ENCODE measurements around the gene BRI3.

Gene BRI3

GRCh38 chr7:98285157-98286092, 3.9 kb downstream of the BRI3 start:
- in situ Hi-C loops (cut with MboI; ENCODE audit: low sequenced_read_pairs), result no loop called here

DNA sequence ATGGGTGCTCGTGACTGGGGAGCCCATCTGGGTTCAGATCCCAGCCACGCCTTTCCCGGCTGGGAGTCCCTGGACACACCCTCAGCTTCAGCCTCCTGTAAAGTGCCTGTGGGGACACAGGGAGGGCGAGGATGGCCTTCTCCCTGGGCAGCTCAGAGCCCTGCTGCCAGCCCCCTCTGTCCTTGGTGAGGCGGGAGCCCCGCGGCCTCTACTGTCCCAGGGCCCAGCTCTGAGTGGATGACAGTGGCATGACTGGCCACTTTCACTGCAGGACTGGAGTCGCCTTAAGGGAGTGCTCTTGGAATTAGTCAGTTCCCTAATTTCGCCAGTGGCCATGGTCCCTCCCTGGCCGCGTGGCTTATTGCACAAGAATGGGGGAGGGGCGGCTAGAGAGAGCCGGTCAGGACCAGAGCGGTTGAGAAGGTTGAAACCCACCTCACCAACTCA, 4.6 kb downstream of the BRI3 start:
- in situ Hi-C loops (cut with MboI; ENCODE audit: low sequenced_read_pairs), result no loop called here

GRCh38 chr7:98286701-98287485, 5.4 kb downstream of the BRI3 start:
- in situ Hi-C loops (cut with MboI; ENCODE audit: low sequenced_read_pairs), result no loop called here

DNA sequence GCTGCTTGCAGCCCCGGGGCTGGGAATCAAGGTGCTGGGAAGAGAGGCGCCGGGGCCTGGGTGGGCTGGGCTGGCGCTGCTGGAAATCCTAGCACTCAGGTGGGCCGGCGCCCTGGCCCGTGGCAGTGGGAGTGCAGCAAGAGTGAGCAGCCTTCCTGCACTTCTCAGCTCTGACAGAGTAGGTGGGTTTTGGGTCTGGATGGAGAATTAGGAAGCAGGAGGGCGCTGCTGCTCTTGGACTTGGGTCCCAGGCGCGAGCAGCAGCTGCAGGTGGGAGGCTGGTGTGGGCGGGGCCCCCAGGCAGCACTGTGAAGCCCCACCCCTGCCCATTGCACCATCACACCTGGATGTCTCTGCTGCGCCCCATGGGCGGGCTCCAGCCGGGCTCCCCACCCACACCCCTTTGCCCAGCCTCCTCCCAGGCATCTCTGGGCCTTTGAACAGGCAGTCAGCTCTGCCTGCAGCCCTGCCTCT, 6.0 kb downstream of the BRI3 start:
- in situ Hi-C loops (cut with MboI; ENCODE audit: low sequenced_read_pairs), result no loop called here

- in situ Hi-C loops (cut with MboI; ENCODE audit: low sequenced_read_pairs), result no loop called here
These were observed 6.8 kb downstream of the BRI3 start for GRCh38 chr7:98288064-98288823.

GRCh38 chr7:98289333-98289875, 7.9 kb downstream of the BRI3 start:
- in situ Hi-C loops (cut with MboI; ENCODE audit: low sequenced_read_pairs), result no loop called here

- in situ Hi-C loops (cut with MboI; ENCODE audit: low sequenced_read_pairs), result no loop called here
These were observed 10.2 kb downstream of the BRI3 start for GRCh38 chr7:98291717-98292116.

DNA sequence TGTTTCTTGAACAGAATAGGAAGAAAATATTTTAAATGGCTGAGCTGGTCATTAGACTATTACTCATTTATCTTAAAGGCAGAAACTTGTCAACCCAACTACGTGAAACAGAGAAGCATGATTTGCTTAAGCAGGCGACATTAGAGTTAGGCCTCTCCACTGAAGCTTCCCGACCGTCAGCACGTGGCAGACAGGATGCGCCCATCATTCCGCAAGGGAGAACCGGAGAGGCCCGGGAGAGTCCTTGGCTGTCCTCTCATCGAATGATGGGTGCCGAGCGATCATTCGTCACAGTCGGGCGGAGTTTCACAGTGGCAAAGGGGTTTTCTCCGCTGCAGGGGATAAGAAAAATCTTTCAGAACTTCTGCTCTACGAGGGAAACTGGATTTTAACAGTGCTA, 11.8 kb downstream of the BRI3 start:
- in situ Hi-C loops (cut with MboI; ENCODE audit: low sequenced_read_pairs), result no loop called here

GRCh38 chr7:98293746-98294145, 12.3 kb downstream of the BRI3 start:
- in situ Hi-C loops (cut with MboI; ENCODE audit: low sequenced_read_pairs), result no loop called here

DNA sequence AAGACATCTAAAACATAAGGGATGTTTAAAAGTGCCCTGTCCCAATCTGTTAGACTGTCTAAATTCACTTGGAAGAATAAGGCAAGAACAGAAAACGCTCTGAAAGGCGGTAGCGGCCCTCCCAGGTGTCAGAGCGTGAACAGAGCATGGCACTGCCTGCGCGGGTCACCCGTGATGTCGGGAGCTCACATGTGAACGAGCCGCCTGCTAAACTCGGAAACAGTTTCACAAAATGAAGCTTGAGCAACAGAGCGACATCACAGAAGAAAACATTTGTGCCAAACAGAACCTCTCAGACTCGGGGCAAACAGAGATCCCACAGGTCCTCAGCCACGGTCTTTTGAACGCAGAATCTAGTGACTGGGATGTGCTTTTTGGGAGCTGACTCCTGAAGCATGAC, 12.8 kb downstream of the BRI3 start:
- in situ Hi-C loops (cut with MboI; ENCODE audit: low sequenced_read_pairs), result no loop called here

GRCh38 chr7:98294798-98295382, 13.4 kb downstream of the BRI3 start:
- in situ Hi-C loops (cut with MboI; ENCODE audit: low sequenced_read_pairs), result no loop called here

DNA sequence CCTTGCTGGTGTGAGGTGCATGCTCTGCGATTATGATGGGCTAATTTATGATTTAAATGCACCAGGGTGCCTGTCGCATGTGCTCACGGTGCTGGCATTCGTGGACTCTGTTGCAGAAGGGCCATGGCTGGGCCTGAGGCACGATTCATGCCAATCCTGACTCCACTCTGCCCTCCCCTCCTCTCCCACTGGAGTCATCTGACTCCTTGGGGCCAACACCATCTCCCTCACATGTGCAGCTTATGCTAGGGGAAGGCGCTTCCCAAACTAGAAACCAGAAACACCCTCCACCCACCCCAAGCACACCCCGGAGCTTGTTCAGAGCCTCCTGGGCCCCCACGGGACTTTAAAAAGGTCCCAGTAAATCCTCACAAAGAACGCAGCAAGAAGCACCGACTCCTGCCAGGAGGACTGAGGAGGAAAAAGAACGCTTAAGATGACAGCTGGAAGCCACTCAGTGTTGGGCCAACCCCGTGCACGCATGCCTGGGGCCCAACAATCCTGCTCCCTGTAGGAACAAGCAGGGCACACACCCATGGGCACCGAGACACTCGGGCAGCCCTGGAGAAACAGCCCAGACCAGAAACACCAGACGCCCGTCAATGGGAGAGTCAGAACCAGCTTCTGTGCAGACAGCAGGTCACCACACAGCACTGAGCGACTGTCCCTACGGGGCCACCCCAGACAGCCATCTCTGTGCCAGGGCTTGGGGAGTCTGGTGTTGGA, 14.1 kb downstream of the BRI3 start:
- in situ Hi-C loops (cut with MboI; ENCODE audit: low sequenced_read_pairs), result no loop called here

- in situ Hi-C loops (cut with MboI; ENCODE audit: low sequenced_read_pairs), result no loop called here
These were observed 15.3 kb downstream of the BRI3 start for GRCh38 chr7:98296833-98297232.

DNA sequence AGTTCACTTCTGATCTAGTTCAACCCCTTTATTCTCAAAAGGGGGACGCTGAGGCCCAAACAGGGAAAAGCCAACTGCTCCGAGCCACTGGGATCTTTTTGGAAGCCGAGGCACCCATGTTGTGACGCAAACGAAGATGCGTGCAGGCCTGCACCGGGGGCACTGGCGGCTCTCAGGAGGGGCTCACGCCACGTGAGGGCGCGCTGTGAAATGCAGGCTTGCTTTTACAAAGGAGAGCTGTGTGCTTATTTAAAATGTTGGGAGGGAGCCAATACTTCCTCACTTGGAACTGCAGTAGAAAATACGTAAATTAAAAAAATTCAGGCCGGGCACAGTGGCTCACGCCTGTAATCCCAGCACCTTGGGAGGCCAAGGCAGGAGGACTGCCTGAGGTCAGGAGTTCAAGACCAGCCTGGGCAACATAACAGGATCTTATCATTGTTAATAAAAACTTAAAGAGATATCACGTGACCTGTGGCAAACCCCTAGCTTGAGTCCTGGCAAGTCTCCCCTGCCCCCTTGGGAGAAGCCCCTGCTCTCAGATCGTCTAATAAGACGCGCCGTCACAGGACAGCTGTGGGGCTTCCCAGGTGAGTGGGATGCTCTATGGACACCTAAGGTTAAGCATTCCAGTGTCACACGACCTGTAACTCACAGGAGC, 16.3 kb downstream of the BRI3 start:
- in situ Hi-C loops (cut with MboI; ENCODE audit: low sequenced_read_pairs), result no loop called here

- in situ Hi-C loops (cut with MboI; ENCODE audit: low sequenced_read_pairs), result no loop called here
These were observed 19.3 kb downstream of the BRI3 start for GRCh38 chr7:98300595-98301372.

DNA sequence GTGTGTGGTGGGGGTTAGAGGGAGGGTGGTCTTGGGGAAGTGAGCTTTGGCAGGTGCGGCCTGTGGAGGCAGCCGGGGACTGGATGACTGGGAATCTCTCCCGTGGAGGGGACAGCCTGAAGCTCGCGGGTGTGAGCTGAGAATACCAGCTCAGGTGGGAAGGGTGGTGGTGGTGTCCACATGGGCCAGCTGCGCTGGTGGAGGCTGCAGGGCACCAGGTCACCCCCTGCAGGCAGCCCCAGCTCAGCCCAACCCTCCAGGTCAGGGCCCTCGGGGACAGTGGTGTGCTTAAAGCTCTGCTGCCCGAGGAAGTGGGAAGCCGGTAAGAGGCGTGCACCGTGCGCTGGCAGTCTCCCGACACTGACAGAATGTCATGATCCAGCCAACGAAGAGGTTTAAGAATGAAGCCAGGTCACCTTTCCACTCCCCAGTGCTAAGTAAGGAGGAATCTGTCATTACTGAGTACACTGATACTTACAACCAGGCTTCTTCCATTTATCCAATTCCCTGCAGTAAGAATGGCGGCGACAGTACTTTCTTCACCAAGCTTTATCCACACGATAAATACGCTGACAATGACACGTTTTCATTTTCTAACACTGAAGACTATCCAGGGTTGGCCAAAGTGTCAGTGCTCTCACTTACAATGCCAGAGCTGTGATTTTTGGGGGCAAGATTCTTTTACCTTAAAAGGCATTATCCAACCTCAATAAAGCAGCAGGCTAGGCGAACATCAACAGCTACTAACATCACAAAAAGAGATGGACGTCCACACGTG, 20.4 kb downstream of the BRI3 start:
- in situ Hi-C loops (cut with MboI; ENCODE audit: low sequenced_read_pairs), result no loop called here

GRCh38 chr7:98303176-98303865, 21.8 kb downstream of the BRI3 start:
- in situ Hi-C loops (cut with MboI; ENCODE audit: low sequenced_read_pairs), result no loop called here
